ENCODE measurements around the gene ASTN1.

- TF ChIP-seq CTCF (IDR thresholded peaks at IDR 0.05) (no peak), REST (IDR thresholded peaks at IDR 0.05; ENCODE audit: insufficient read depth in 1 of 2, low read depth in 2 of 2, low read length in 1 of 2) (no peak)
These were observed 352.8 kb downstream of the ASTN1 start for GRCh38 chr1:176811511-176812288.

All from Panc1 (cell line).